ENCODE results near the gene ASCL2.

Gene ASCL2

DNA sequence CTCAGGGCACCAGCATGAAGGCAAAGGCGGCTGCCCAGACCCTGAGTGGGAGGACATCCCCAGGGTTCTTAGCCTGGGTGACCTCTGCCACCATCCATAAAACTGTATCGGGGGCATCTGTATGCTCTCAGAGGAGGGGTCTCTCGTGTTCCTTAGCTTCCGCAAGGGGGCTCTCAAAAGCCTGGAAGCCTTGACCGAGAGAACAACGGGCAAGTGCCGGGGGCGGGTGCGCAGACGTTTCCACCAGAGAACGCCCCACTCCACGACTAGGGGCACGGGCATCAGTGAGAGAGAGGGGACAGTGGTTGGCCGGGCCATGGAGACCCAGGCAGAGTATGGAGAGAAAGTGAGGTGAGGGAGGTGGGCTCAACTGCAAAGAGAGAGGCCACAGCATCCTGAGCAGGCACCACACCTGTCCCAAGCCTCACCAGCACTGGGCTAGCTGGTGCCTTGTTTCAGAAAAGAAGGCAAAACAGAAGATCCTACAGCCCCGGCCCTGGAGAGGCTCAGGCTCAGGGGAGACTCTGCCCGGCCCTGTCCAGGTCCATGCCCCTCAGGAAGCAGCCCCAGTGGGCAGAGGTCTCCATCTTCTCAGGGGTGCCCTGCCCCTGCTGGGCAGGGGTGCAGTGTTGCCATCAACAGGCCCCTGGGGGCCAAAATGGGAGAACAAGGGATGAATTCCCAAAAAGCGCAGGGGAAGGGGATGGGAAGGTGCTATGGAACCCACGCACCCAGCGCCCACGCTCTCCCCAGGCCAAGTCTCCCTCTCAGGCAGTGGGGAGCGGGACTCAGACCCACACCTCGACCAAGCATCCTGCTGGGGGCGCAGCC, 37.3 kb upstream of the ASCL2 start:
- DNase-seq: no peak

- DNase-seq: no peak
Observed at GRCh38 chr11:2306877-2307500, 36.6 kb upstream of the ASCL2 start.

DNA sequence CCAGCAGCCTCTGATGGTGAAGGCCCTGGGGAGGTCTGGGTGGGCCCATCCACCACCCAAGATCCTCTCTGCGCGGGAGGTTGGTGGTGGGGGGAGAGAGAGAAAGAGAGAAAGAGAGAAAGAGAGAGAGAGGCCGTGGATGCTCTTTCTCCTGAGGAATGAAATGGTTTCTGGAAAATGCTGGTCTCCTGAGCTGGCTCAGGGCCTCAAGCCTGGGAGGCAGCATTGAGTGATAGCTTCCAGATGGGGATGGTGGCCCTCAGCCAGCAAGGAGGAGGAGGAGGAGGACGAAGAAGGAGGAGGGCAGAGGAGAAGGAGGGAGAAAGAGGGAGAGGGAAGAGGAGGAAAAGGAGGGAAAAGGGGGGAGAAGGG, 36.0 kb upstream of the ASCL2 start:
- DNase-seq: no peak

DNA sequence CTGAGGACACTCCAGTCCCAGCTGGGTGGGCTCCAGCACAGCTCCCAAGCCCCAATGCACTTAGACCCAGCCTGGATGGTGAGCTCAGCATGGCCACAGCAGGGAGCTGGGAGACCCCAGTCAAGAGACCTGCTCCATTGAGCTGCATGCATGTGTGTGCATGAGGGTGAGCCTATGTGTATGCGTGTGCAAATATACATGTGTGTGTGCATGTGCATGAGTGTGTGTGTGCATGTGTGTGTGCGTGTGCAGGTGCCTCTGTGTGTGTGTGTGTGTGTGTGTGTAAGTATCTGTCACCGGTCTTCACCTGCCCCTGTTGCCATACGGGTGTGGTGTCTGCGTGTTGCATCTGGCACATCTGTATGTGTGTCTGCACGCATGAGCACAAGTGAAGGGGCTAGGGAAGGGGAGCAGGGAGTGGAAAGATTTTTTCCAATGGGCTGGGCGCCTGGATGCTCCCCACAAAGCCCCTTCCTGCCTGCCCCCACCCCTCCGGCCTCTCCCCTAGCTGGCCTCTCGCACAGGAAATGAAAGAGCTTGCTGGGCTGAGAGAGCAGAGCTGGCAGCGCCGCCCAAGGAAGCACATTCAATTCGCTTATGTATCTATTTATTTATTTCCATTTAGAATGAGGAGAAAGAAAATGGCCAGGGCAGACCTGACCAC, 35.5 kb upstream of the ASCL2 start:
- no peak for DNase-seq

DNA sequence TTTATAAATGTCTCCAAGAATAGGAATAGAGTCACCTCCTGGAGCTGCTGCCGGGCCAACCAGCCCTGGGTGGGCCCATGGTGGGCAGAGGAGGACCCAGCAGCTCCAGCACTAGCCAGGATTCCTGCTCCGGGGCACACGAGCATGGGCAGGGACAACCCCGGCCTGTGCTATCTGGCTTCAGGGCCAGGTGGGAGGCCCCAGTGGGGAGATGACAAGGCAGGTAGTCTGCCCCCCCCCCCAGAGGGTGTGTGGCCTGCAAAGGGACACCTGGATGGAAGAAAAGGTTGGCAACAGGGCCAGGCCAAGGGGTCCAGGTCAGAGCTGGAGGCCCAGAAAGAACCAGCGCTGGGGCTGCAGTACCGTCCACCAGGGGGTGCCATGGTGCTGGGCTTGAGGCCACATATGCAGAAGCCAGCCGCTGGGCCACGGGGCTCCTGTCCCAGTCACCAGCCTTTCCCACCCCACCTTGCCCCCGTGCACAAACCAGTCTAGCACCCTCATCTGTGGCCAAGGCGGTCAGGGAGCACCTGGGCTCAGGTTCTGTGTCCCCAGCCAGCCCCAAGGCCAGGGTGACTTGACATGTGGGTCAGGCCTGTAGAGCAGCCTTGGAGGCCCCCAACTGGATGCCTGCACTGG, 34.9 kb upstream of the ASCL2 start:
- DNase-seq: peak; percentile 51

- no peak for DNase-seq
Observed at GRCh38 chr11:2304506-2305139, 34.2 kb upstream of the ASCL2 start.

GRCh38 chr11:2303627-2304505, 33.5 kb upstream of the ASCL2 start:
- DNase-seq: no peak

- no peak for DNase-seq
Observed at GRCh38 chr11:2302896-2303626, 32.7 kb upstream of the ASCL2 start.

- DNase-seq: peak; percentile 48
Observed at GRCh38 chr11:2302306-2302895, 32.0 kb upstream of the ASCL2 start.

- peak; percentile 91 for DNase-seq
Observed at GRCh38 chr11:2301631-2302305, 31.4 kb upstream of the ASCL2 start, which contains the start of the genes C11orf21 and TSPAN32. Gene C11orf21 (minus strand): TSS chr11:2301918. CDS start chr11:2301808, 110 bp downstream. Gene TSPAN32 (plus strand): TSS chr11:2302013. CDS start chr11:2302150, 137 bp downstream.

DNA sequence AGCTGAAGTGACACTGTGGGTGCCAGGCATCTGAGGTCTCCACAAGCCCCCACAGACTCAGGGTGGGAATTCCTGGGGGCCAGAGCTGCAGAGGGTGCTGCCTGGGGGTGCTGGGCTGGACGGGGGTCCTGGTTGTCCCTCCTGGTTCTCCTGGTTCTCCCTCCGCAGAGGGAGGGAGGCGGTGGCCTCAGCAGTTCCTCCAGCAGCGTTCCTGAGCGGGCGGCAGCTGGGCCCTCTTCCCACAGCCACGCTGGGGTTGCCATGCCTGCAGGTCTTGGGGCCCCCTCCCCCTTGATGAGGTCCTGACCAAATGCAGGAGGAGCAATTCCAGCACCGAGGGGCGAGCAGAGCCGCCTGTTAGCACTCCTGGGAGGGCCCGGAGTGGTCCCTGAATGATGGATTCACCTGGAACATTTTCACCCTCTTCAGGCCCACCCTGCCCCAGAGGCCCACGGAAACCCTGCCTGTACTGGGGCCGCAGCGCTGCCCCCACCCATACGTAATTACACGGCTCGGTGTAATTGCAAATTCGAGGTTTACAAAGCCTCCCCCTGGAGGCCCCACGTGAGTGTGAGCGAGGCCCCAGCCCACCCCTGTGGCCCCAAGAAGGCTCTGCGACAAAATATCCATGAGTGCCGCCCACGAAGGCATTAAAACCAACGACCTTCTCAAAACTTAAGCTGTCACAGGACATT, 30.7 kb upstream of the ASCL2 start:
- DNase-seq: peak; percentile 37

DNA sequence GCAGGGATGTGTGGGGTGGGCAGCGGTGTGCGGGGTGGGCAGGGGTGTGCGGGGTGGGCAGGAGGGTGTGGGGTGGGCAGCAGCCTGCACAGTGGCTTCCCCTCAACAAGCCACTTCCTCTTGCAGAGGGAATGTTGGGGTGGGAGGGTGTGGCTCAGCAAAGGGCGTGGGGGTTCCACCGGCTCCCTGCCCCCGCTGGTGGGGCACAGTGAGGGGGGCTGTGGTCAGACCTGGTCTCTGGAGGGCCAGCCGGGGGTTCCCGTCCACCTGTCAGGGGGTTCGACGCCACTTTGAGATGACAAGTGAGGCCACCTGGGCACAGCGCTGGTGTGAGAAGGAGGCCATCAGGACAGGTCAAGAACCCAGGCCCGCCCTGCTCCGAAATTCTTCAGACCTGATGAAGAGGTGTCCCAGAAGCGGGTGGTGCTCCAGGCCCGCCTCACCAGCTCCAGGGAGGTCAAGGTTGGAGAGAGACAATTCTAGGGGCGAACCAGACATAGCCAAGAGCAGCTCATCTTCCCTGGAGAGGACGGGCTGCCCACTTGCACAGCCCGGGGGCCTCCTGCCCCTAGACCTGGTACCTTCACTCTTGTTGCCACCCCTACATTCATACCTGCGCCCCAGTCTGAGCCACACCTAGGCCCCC, 30.0 kb upstream of the ASCL2 start:
- DNase-seq: peak; percentile 19

DNA sequence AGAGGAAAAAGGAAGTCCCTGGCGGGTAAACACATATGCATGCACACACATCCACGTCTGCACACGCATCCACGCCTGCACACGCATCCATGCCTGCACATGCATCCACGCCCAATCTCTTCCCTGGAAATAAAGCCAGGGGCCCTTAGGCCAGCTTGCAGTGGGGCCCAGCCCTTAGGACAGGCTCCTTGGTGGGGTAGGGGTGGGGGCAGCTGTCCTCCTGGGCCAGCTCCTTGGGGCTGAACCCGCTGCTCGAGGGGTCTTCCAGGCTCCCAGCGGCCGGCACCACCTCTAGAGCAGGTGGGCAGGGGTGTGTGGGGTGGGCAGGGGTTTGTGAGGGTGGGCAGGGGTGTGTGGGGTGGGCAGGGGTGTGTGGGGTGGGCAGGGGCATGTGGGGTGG, 29.4 kb upstream of the ASCL2 start:
- DNase-seq: no peak

DNA sequence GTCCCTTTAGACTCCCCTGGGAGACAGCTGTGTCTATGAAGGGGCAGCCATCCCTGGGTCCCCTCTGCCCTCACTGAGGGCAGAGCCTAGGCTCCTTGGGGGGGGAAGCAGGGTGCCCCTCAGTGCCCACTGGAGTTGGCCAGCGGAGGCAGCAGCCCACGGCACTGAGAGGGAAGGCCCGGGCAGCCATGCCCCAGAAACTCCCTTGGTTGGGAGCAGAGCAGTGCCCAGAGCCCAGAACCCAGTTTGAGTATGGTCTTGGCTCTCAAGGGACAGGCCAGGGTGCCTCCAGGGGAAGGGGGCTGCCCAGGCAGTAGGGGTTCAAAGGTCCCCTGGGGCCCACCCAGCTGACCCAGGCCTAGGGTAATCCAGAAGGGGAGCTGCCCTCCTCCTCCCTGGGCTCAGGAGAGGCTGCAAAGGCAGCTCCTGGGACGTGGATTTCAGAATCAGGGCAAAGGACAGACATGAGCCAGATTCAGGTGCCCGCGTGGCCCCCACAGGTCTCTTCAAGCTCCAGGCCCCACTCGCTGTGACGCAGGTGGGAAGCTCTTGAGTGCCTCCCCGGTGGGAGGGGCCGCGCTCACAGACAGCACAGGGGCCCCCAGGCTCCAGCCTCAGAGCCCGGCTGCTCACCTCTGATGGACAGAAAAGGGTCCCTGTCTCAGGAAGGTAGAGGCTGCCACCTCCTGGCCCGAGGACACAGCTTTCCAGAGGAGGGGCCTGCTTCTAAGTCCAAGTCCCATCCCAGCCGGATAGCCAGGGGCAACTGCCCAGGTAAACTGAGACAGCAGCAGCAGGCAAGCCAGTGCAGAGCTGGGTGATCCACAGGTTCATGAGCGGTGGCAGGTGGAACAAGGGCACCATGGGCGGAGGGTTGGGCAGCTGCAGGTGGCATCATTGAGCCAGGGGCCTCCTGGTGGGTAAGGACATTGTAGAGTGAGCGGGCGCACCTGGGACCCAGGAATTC, 28.7 kb upstream of the ASCL2 start:
- DNase-seq: no peak

DNA sequence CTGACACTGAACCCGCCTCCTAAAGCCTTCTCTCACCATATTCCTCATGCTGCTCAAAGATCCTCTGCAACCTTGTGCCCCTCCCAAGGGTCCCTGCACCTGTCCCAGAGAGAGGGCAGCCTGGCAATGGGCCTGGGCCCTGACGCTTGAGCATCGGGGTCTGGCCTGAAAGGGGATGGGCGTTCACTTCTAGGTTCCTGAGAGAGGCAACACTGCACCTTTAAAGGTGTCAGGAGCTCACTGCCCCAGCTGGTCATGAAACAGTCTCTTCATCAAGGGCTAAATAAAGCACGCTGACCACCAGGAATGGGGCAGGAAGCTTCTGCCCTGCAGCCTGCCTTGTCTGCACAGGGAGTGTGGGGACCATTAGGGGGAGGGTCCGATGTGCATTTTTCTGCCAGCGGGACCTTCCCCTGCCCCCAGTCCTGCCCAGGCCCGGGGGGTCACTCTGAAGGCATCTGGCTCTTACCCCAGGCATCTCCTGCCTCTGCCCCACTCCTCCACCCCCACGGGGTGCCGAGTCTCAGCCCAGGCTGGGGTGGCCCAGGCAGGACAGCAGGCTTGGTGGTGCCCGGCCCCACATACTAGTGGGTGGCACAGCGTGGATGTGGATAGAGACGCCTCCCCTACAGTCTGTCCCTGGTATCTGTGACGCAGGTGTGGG, 27.9 kb upstream of the ASCL2 start:
- DNase-seq: no peak

DNA sequence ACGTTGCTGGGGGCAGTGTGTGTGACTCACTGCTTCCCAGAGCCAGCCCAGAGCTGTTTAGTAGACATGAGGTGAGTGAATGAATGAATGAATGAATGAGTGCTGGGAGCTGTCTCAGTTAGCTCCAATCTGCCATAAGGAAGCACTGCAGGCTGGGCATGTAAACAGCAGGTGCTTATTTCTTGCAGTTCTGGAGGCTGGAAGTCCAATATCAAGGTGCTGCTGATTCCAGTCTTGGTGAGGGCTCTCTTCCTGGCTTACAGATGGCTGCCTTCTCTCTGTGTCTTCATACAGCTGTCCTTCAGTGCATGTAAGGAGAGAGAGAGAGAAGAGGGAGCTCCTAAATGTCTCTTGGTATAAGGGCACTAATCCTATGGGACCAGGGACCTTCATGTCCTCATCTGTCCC, 27.2 kb upstream of the ASCL2 start:
- DNase-seq: no peak
